ENCODE measurements around the gene MTHFD2.
"Not testable (repeated sequence)": the region's sequence is repeated elsewhere in the genome, so short reads cannot be mapped to it uniquely, and the experiment has no call there.

MTHFD2 gene

DNA sequence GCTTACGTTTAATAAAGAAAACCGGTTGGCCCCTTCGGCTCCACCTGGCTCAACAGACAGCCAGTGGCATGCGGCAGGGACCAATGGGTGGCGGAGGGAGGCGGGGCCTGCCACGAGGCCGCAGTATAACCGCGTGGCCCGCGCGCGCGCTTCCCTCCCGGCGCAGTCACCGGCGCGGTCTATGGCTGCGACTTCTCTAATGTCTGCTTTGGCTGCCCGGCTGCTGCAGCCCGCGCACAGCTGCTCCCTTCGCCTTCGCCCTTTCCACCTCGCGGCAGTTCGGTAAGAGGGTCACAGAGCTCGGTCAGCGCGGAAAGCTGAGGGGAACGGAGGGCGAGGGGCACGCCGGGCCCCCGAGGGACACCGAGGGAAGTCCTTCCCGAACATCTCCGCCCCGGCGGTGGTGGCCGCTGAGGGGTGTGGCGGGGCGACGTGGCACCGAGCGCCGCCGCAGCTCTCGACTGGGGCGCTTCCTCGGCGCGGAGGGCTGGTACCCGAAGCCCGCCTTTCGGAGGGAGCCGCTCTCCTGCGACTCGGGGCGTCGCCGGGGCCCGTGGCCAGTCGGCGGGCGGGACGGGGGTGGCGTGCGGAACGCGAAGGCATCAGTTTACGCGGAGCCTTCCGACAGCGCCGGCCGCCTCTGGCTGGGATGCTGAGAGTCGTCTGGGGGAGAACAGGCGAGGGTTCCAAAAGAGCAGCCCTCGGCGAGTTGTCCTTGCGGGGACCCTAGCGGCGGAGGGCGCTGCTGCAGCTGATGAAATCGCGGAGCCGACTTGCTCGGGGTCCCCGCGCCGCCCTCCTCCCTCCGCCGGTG lies at the start of gene MTHFD2:
TSS of gene MTHFD2 (plus strand) at position 155 of the 814 bp plus-strand sequence. CDS start at position 182, 27 bp downstream.
- DNase-seq: peak; percentile 97

- DNase-seq: no peak
Measured at GRCh38 chr2:74149247-74149525, 49.2 kb upstream of the MTHFD2 start.

GRCh38 chr2:74149570-74150319 lies 48.7 kb upstream of the MTHFD2 start:
- DNase-seq: no peak

GRCh38 chr2:74152954-74153353 lies 45.5 kb upstream of the MTHFD2 start:
- no peak for DNase-seq

DNA sequence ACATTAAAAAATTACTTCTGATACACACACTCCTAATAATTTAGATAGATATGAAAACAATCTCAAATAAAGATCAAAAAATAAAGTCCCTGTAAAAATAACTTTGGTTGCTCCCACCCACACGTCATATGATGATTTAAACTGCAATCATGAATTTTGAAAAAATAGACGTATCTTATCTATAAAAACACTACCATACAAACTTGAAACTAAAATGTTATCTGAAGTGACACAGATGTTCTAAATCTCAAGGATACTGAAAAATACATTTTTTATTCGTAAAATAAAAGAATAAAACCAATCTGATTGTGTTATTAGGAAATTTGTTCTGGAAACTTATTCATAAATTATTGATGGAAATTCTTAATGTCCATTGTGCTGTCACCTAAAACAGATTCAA lies 42.6 kb upstream of the MTHFD2 start:
- DNase-seq: no peak

- DNase-seq: no peak
Measured at GRCh38 chr2:74162951-74163350, 35.5 kb upstream of the MTHFD2 start.

DNA sequence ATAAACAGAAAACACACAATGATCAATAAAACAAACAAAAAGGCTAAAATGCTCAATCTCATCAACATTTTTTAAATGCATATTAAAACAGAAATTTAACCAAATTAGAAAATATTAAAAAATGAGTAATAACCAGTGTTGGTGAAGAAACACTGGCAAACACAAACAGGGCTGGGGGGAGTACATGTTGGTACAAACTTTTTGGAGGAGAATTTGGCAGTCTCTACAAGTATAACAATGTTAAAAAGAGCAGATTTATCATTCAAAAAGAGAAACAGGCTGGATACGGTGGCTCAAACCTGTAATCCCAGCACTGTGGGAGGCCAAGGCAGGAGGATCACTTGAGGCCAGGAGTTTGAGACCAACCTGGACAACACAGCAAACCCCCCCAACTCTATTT lies 33.7 kb upstream of the MTHFD2 start:
- DNase-seq: no peak

DNA sequence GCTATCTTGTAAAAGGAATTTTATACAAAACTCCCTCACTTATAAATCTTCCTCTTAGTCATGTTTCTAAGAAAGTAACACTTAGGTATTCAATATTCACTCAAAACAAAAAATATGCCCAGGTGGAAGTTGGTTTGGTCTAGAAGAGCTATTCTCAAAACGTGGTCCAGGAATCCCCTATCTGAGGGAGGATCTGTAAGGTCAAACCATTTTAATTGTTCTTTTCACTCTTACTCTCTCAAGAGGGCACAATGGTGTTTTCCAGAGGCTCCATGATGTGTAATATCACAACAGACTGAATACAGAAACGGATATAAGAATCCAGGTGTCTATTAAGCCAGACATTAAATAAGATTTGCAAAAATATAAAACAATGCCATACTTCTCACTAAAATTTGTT lies 29.7 kb upstream of the MTHFD2 start:
- no peak for DNase-seq

DNA sequence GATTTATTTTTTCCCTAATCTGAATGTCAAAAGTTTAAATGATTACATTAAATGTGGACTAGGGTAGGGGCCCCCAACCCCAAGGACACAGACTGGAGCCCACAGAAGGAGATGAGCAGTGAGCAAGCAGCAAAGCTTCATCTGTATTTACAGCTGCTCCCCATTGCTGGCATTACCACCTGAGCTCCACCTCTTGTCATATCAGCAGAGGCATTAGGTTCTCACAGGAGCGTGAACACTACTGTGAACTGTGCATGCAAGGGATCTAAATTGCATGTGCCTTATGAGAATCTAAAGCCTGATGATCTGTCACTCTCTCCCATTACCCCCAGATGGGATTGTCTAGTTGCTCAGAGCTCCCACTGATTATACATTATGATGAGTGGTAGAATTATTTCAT lies 23.5 kb upstream of the MTHFD2 start:
- DNase-seq: no peak

- no peak for DNase-seq
Measured at GRCh38 chr2:74177696-74178095, 20.7 kb upstream of the MTHFD2 start.

DNA sequence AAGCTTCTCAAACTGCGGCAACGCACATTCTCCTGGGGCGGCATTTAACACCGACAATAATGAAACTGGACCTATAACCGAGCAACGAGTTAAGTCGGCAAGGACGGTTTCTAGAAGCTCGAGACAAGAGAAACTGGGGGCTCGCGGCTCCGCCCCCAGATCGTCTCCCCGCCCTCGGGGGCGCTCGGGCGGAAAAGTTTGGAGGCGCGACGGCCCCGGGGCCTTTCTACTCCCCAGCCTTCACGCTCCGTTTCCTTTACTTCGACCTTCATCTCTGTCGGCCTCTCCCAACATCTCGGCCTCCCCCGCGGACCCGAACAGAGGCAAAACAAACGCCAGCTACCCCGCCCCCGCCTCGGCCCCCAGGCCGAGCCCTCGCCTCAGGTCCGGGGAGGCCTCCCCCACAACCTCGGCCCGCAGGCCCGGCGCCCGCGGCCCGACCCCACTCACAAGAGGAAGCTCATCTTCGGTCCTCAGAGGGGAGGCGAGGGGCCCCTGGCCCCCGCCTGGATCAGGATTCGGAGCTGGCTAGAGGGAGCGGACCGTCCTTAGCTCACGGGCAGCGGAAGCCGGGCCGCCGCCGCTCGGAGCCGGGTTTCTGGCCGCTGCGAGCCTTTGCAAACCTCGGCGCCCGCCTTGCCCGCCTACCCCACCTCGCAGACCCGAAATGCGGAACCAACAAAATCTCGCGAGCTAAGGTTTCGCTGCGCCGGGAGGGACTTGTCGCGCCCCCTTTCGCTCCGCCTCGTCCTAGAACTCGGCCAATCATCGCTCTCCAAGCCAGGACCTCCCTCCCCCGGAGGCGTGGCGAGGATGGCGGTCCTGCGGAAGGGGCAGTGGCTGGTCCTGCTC lies 20.0 kb upstream of the MTHFD2 start, which contains the start of gene MOB1A:
TSS of gene MOB1A (minus strand) at position 669 of the 852 bp plus-strand sequence. CDS start at position 464, 205 bp downstream.
- DNase-seq: peak; percentile 99

DNA sequence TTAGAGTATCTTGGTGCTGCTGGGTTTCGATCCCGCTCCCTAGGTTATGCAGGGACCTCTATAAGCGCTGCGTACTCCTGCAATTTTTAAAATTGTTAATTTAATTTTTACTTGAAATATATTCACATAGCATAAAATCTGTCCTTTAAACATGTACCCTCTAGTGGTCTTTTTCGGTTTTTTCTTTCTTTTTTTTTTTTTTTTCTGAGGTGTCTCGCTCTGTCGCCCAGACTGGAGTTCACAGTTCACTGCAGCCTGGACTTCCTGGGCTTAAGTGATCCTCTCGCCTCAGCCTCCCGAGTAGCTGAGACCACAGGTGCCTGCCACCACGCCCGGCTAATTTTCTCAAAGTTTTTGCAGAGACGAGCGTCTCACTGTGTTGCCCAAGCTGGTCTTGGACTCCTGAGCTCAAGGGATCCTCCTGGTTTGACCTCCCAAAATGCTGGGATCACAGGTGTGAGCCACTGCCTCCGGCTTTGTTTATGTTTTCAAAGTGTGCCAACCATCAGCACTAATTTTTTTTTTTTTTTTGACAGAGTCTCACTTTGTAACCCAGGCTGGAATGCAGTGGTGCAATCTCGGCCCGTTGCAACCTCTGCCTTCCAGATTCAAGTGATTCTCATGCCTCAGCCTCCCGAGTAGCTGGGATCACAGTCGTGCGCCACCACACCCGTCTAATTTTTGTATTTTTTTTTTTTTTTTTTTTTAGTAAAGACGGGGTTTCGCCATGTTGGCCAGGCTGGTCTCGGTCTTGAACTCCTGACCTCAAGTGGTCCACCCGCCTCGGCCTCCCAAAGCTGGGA lies 19.2 kb upstream of the MTHFD2 start:
- DNase-seq: no peak

- no peak for DNase-seq
Measured at GRCh38 chr2:74181739-74182138, 16.7 kb upstream of the MTHFD2 start.

DNA sequence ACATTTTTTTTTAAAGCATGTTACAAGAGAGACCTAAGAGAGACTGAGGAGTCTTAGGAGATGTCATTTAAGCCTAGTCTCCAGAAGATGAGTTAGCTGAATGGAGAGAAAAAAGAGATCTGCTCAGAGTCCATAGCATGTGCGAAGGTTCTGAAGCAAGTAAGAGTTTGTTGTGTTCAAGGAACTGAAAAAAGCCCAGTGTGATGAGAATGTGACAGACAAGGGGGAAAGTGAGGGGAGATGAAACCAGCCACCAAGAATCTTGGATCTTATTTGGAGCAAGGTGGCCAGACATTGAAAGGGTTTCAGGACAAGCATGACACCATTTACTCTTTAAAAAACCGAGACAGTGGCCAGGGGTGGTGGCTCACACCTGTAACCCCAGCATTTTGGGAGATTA lies 14.5 kb upstream of the MTHFD2 start:
- DNase-seq: no peak

GRCh38 chr2:74186038-74186437 lies 12.4 kb upstream of the MTHFD2 start:
- DNase-seq: no peak

DNA sequence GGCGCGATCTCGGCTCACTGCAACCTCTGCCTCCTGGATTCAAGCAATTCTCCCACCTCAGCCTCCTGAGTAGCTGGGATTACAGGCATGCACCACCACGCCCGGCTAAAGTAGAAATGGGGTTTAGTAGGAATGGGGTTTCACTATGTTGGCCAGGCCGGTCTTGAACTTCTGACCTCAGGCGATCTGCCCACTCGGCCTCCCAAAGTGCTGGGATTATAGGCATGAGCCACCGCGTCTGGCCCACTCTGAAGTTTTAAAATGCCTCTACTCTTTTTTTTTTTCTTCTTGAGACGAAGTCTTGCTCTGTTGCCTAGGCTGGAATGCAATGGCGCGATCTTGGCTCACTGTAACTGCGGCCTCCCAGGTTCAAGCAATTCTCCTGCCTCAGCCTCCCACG lies 11.7 kb upstream of the MTHFD2 start:
- not testable (repeated sequence) for DNase-seq

DNA sequence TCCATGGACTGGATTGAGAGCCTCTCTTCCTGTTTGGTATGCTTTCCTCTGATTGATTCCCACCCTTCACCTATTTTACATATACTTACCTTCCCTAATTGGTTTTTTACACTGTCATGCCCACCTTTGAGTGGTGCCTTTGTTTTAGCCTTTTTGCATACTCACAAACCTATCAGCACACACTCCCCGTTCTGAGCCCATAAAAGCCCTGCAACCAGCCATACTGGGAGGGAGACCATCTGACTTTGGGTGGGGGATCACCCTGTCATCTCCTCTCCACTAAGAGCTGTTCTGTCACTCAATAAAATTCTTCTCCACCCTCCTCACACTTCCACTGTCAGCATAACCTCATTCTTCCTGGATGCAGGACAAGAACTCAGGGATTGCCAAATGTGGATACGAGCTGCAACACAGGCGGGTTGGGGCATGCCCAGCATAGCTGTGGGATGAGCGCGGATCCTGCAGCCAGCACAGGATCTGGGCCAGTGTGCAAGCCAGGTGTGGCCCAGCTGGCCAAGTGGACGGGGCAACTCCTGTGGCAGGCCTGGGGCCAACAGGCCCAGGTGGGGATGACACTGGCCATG lies 10.3 kb upstream of the MTHFD2 start:
- DNase-seq: peak; percentile 89

DNA sequence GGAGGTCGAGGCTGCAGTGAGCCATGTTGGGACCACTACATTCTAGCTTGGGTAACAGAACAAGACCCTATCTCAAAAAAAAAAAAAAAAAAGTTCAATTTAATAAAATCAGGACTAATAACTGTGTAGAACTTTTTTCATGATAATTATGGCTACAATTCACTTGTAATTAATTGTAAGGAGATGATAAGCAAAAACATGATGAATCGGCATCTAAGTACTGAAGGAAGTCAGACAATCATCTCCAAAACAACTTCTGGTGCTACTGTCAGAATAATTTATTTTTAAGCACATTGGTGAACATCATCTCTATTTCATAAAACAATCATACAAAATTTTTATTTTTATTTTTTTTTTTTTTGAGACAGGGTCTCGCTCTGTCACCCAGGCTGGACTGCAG lies 9.7 kb upstream of the MTHFD2 start:
- no peak for DNase-seq

GRCh38 chr2:74191596-74192380 lies 6.6 kb upstream of the MTHFD2 start:
- no peak for DNase-seq

DNA sequence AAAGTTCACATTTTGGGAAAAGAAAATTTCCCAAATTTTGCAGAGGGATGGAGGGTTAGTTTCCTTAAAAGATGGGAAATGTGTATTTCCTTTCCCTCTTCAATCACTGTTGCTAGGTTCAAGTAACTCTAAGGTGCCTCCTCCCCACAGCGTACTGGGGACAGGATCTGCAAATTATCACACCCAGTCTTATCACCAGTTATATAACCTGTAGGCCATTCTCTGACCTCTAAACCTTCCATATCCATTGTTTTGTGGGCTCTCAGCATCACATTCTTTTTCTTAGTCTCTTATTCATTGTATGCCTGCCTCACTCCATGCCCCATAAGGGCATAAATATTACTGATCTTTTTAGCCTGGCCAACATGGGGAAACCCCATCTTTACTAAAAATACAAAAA lies 3.6 kb upstream of the MTHFD2 start:
- no peak for DNase-seq

- DNase-seq: no peak
Measured at GRCh38 chr2:74197049-74197448, 1.4 kb upstream of the MTHFD2 start.
